GM12892 (cell line): ENCODE measurements around the gene SDC3.
"Not testable (repeated sequence)": the region's sequence is repeated elsewhere in the genome, so short reads cannot be mapped to it uniquely, and the experiment has no call there.

Source experiments
- POLR2A ChIP-seq: IDR thresholded peaks from 2 replicates; pipeline ENCODE4 v1.6.1; 2011; ENCODE audit warnings: low read depth, low read length, control low read depth
- POLR2AphosphoS5 ChIP-seq: IDR thresholded peaks from 2 replicates; pipeline ENCODE4 v1.6.1; 2011; ENCODE audit warnings: low read depth, low read length, control low read depth
- TAF1 ChIP-seq: IDR thresholded peaks from 2 replicates; pipeline ENCODE4 v1.6.1; 2011; ENCODE audit warnings: low read depth, mild to moderate bottlenecking, control low read depth, low read length, borderline replicate concordance

- TF ChIP-seq POLR2A, POLR2AphosphoS5, TAF1: not testable (repeated sequence)
Measured at GRCh38 chr1:30935758-30936157, 27.2 kb upstream of the SDC3 start.
